GM18867 (cell line): ENCODE data around the gene PMCH.
"Not testable (repeated sequence)": the region's sequence is repeated elsewhere in the genome, so short reads cannot be mapped to it uniquely, and the experiment has no call there.

Source experiments
- ATAC-seq: cut with Tn5 transposase; IDR thresholded peaks from one replicate; pipeline ENCODE4 v1.9.1; 2021; ENCODE audit warnings: mild to moderate bottlenecking, moderate library complexity; ENCODE audit not compliant: unreplicated experiment

The PMCH gene

GRCh38 chr12:102197789-102198188, at the start of gene PMCH:
Gene PMCH (minus strand): TSS chr12:102197833. CDS start chr12:102197770, 63 bp downstream.
- ATAC-seq = peak; percentile 95

GRCh38 chr12:102240859-102241258, 43.2 kb upstream of the PMCH start:
- not testable (repeated sequence) for ATAC-seq

GRCh38 chr12:102234599-102234998, 37.0 kb upstream of the PMCH start:
- ATAC-seq = no peak

GRCh38 chr12:102232446-102232845, 34.8 kb upstream of the PMCH start:
- no peak for ATAC-seq

- ATAC-seq = no peak
Measured at GRCh38 chr12:102232036-102232435, 34.4 kb upstream of the PMCH start.

GRCh38 chr12:102227954-102228353, 30.3 kb upstream of the PMCH start:
- no peak for ATAC-seq

- ATAC-seq = no peak
Measured at GRCh38 chr12:102220736-102221135, 23.1 kb upstream of the PMCH start.

- no peak for ATAC-seq
Measured at GRCh38 chr12:102215992-102216691, 18.5 kb upstream of the PMCH start.

- no peak for ATAC-seq
Measured at GRCh38 chr12:102204025-102204424, 6.4 kb upstream of the PMCH start.

- no peak for ATAC-seq
Measured at GRCh38 chr12:102202556-102202955, 4.9 kb upstream of the PMCH start.

- no peak for ATAC-seq
Measured at GRCh38 chr12:102201436-102202061, 3.9 kb upstream of the PMCH start.

- no peak for ATAC-seq
Measured at GRCh38 chr12:102195826-102196225, 1.8 kb downstream of the PMCH start.

GRCh38 chr12:102182635-102183034, 15.0 kb downstream of the PMCH start:
- ATAC-seq = no peak

GRCh38 chr12:102174761-102175160, 22.9 kb downstream of the PMCH start:
- ATAC-seq = no peak

- no peak for ATAC-seq
Measured at GRCh38 chr12:102174117-102174516, 23.5 kb downstream of the PMCH start.

- no peak for ATAC-seq
Measured at GRCh38 chr12:102172436-102172835, 25.2 kb downstream of the PMCH start.

GRCh38 chr12:102171951-102172350, 25.7 kb downstream of the PMCH start:
- no peak for ATAC-seq

- peak; percentile 74 for ATAC-seq
Measured at GRCh38 chr12:102169922-102170621, 27.6 kb downstream of the PMCH start.

- ATAC-seq = peak; percentile 79
Measured at GRCh38 chr12:102167821-102168604, 29.6 kb downstream of the PMCH start.

- ATAC-seq = no peak
Measured at GRCh38 chr12:102163383-102163782, 34.2 kb downstream of the PMCH start.

- ATAC-seq = not testable (repeated sequence)
Measured at GRCh38 chr12:102155206-102155605, 42.4 kb downstream of the PMCH start.
